HepG2 (cell line): ENCODE results near the gene PSMA7. TPM values are rescaled to one million over a fixed set of nuclear protein-coding genes. Genes with fewer than 3 reads are reported as not detected.
A peak's percentile ranks its signal among the peaks of the same experiment; 100 is the strongest.

ENCODE experiments used
- AKNA ChIP-seq: sonication (generic); formaldehyde crosslinking; IDR thresholded peaks from 2 replicates; pipeline ENCODE4 v1.4.0; 2020; ENCODE audit warnings: missing genetic modification reagents, borderline replicate concordance
- EED ChIP-seq: sonication (generic); formaldehyde crosslinking; IDR thresholded peaks from 2 replicates; pipeline ENCODE4 v1.5.0; 2020; ENCODE audit warnings: mild to moderate bottlenecking, missing genetic modification reagents
- ETV5 ChIP-seq: IDR thresholded peaks from 2 replicates; pipeline ENCODE4 v1.6.1; 2018; ENCODE audit warnings: missing biosample characterization, missing genetic modification reagents, inconsistent platforms, borderline replicate concordance
- FOXK1 ChIP-seq: sonication (generic); formaldehyde crosslinking; IDR thresholded peaks from 2 replicates; pipeline ENCODE4 v1.4.0; 2020; ENCODE audit warnings: low read depth, missing genetic modification reagents, borderline replicate concordance
- FOXK2 ChIP-seq: fragments of 450-650 bp; IDR thresholded peaks from 2 replicates; pipeline ENCODE4 v1.6.1; 2016
- FUBP1 ChIP-seq: sonication (generic); formaldehyde crosslinking; IDR thresholded peaks from 2 replicates; pipeline ENCODE4 v1.5.1; 2020; ENCODE audit warnings: missing genetic modification reagents, mild to moderate bottlenecking, borderline replicate concordance
- HDAC6 ChIP-seq: fragments of 200-600 bp; sonication (generic); IDR thresholded peaks from 2 replicates; pipeline ENCODE4 v1.7.0; 2017; ENCODE audit warnings: mild to moderate bottlenecking, antibody characterized with exemption, low read length, low read depth
- MBNL3 ChIP-seq: fragments of 250-450 bp; sonication (Bioruptor Pico); conservative IDR thresholded peaks from 2 replicates; pipeline ENCODE4 v1.8.0; 2022; ENCODE audit warnings: mild to moderate bottlenecking, inconsistent platforms
- PHF8 ChIP-seq: sonication (generic); formaldehyde crosslinking; IDR thresholded peaks from 2 replicates; pipeline ENCODE4 v1.5.0; 2020; ENCODE audit warnings: missing genetic modification reagents
- SIN3A ChIP-seq: IDR thresholded peaks from 2 replicates; pipeline ENCODE4 v1.6.1; 2011; ENCODE audit warnings: low read depth, mild to moderate bottlenecking, control low read depth, low read length, borderline replicate concordance
- SRSF1 ChIP-seq: fragments of 200-400 bp; formaldehyde crosslinking; optimal IDR thresholded peaks from 2 replicates; pipeline ENCODE3; 2017; ENCODE audit warnings: mild to moderate bottlenecking, low read depth, low read length, moderate library complexity
- SRY ChIP-seq: sonication (generic); formaldehyde crosslinking; IDR thresholded peaks from 2 replicates; pipeline ENCODE4 v1.8.0; 2022; ENCODE audit warnings: mild to moderate bottlenecking, missing genetic modification reagents
- TFDP1 ChIP-seq: IDR thresholded peaks from 2 replicates; pipeline ENCODE4 v1.6.1; 2016; ENCODE audit warnings: missing compliant biosample characterization, missing genetic modification reagents, borderline replicate concordance
- TSC22D2 ChIP-seq: sonication (generic); formaldehyde crosslinking; IDR thresholded peaks from 2 replicates; pipeline ENCODE4 v1.5.1; 2020; ENCODE audit warnings: missing genetic modification reagents, mild to moderate bottlenecking, borderline replicate concordance
- ZBTB14 ChIP-seq: sonication (generic); formaldehyde crosslinking; IDR thresholded peaks from 2 replicates; pipeline ENCODE4 v1.4.0; 2020; ENCODE audit warnings: missing genetic modification reagents
- ZMYM3 ChIP-seq: sonication (generic); formaldehyde crosslinking; IDR thresholded peaks from 2 replicates; pipeline ENCODE4 v1.5.1; 2020; ENCODE audit warnings: mild to moderate bottlenecking, missing genetic modification reagents
- ZNF549 ChIP-seq: sonication (generic); formaldehyde crosslinking; IDR thresholded peaks from 2 replicates; pipeline ENCODE4 v1.5.0; 2020; ENCODE audit warnings: missing genetic modification reagents
- ZNF7 ChIP-seq: IDR thresholded peaks from 2 replicates; pipeline ENCODE4 v1.6.1; 2016; ENCODE audit warnings: missing biosample characterization, missing genetic modification reagents
- ZNF746 ChIP-seq: sonication (generic); formaldehyde crosslinking; IDR thresholded peaks from 2 replicates; pipeline ENCODE4 v1.8.0; 2022; ENCODE audit warnings: mild to moderate bottlenecking, missing genetic modification reagents
- ZNF850 ChIP-seq: sonication (generic); formaldehyde crosslinking; conservative IDR thresholded peaks from 2 replicates; pipeline ENCODE4 v1.9.0; 2021; ENCODE audit warnings: mild to moderate bottlenecking, missing genetic modification reagents
- polyA plus RNA-seq, 8 experiments: library from polyadenylated mRNA; depleted of rRNA in 3 of 8; stranded (reverse) in 7 of 8; unstranded in 1 of 8; fragments of >200 nt; fragmentation: Illumina TruSeq in 4 of 8; extraction: Trizol in 4 of 8; gene quantifications; 2 replicates each; pipeline versions ENCODE4 v1.2.1 to v1.2.3, GENCODE V29; 2011 to 2016; ENCODE audit warnings: low read depth in 4 of 8, missing spikeins in 1 of 8, mixed read lengths in 1 of 8; ENCODE audit not compliant: insufficient read depth in 1 of 8
- total RNA-seq, 5 experiments: library from RNA; depleted of rRNA; stranded (reverse); fragments of >200 nt; fragmentation: Illumina TruSeq; extraction: Trizol; gene quantifications; 2 replicates each; pipeline ENCODE4 v1.2.3, GENCODE V29; 2016; ENCODE audit warnings: low read depth in 1 of 5

PSMA7 gene
- total and polyA plus RNA-seq, 2 of the 13 experiments (the other 11 are each of a cell fraction or from before 2014, with no cell fraction given), result 531 to 631 TPM

- TF ChIP-seq FUBP1 (CRISPR knock-in tag) (peak; percentile 89; the same call in 1 of the 2 replicates), FOXK2 (peak; percentile 82), ZMYM3 (CRISPR knock-in tag) (peak; percentile 68), ETV5 (CRISPR knock-in tag) (peak; percentile 97), ZNF850 (peak; percentile 97; the same call in 1 of the 2 replicates), ZNF746 (CRISPR knock-in tag) (0 out of 2 replicates have a peak, but pooled peaks have one; percentile 53), SRSF1 (peak; percentile 97), ZNF7 (CRISPR knock-in tag) (peak; percentile 10; the same call in 1 of the 2 replicates), FOXK1 (CRISPR knock-in tag) (peak; percentile 96), SRY (peak; percentile 96), TFDP1 (CRISPR knock-in tag) (peak; percentile 83), ZBTB14 (peak; percentile 77), MBNL3 (CRISPR knock-in tag) (no peak), EED (CRISPR knock-in tag) (peak; percentile 87), AKNA (CRISPR knock-in tag) (peak; percentile 93), ZNF549 (CRISPR knock-in tag) (no peak; the same call in 1 of the 2 replicates), PHF8 (peak; percentile 97), HDAC6 (no peak), TSC22D2 (CRISPR knock-in tag) (peak; percentile 98), SIN3A (peak; percentile 84; the same call in 1 of the 2 replicates)
Observed at GRCh38 chr20:62182469-62183425, 39.6 kb upstream of the PSMA7 start, which contains the start of gene MTG2 (continued).
